Natural killer cell (primary cell): ENCODE data around the gene MLLT10. TPM values are rescaled to one million over a fixed set of nuclear protein-coding genes. Genes with fewer than 3 reads are reported as not detected.

ENCODE experiments used
- ATAC-seq, 3 donors: fragments of 150-1000 bp in 2 of 3; fragments of 200-7000 bp in 1 of 3; cut with Tn5 transposase; 1 replicate in 1 of 3; 2 replicates in 2 of 3; pipeline ENCODE4 v1.10.0; 2021; ENCODE audit warnings: mild to moderate bottlenecking in 2 of 3, moderate library complexity in 2 of 3
- DNase-seq, 2 donors: peaks; one replicate each; pipeline versions ENCODE4 v3.0.0 to v3.0.0-alpha.2; 2013 to 2021; ENCODE audit warnings: mixed read lengths in 1 of 2
- H3K27ac ChIP-seq: one replicate; pipeline ENCODE4 v1.5.1; 2013; ENCODE audit warnings: mild to moderate bottlenecking, low read length
- H3K27me3 ChIP-seq: one replicate; pipeline ENCODE4 v1.6.1; 2013; ENCODE audit warnings: low read length; ENCODE audit not compliant: control insufficient read depth, insufficient read depth
- H3K36me3 ChIP-seq: one replicate; pipeline ENCODE4 v1.6.1; 2013; ENCODE audit warnings: low read length; ENCODE audit not compliant: control insufficient read depth, insufficient read depth
- H3K4me1 ChIP-seq: one replicate; pipeline ENCODE4 v1.6.1; 2013; ENCODE audit warnings: low read length; ENCODE audit not compliant: control insufficient read depth, insufficient read depth
- H3K4me3 ChIP-seq: one replicate; pipeline ENCODE4 v1.5.1; 2013; ENCODE audit warnings: low read length
- H3K9me3 ChIP-seq: one replicate; pipeline ENCODE4 v1.6.1; 2013; ENCODE audit warnings: low read length; ENCODE audit not compliant: control insufficient read depth, insufficient read depth
- H3K27ac Mint-ChIP-seq, 2 donors: one replicate each; pipeline ENCODE4 v1.8.0; 2022; ENCODE audit warnings: mild to moderate bottlenecking in 2 of 2, mixed read lengths in 2 of 2, moderate library complexity in 1 of 2
- H3K27me3 Mint-ChIP-seq, 2 donors: one replicate each; pipeline ENCODE4 v1.8.0; 2022; ENCODE audit warnings: low read depth in 2 of 2, mixed read lengths in 2 of 2
- H3K36me3 Mint-ChIP-seq: one replicate; pipeline ENCODE4 v1.8.0; 2022; ENCODE audit warnings: mixed read lengths
- H3K4me1 Mint-ChIP-seq, 2 donors: one replicate each; pipeline ENCODE4 v1.8.0; 2022; ENCODE audit warnings: mixed read lengths in 2 of 2
- H3K4me3 Mint-ChIP-seq: one replicate; pipeline ENCODE4 v1.8.0; 2022; ENCODE audit warnings: mild to moderate bottlenecking, moderate library complexity, mixed read lengths
- H3K9me3 Mint-ChIP-seq, 2 donors: one replicate each; pipeline ENCODE4 v1.8.0; 2022; ENCODE audit warnings: mixed read lengths in 2 of 2
- WGBS: methylation state at CpG from one replicate; pipeline ENCODE4 v1.1.7; 2013; ENCODE audit warnings: missing lambda C conversion rate; ENCODE audit not compliant: insufficient coverage; 5-methylcytosine and 5-hydroxymethylcytosine counted together
- intact Hi-C: fragments of 100-400 bp; cut with micrococcal nuclease; formaldehyde crosslinking; loops from one replicate; pipeline ENCODE4 v1.14.2; 2022
- total RNA-seq, 4 donors: library from RNA; stranded (reverse); fragments of 120-200 nt in 1 of 4; gene quantifications; one replicate each; pipeline versions ENCODE4 v1.2.3 to v1.2.4, GENCODE V29; 2013 to 2022
- TF ChIP-seq, protein P1 (sequence below): fragments of 200-600 bp; IDR thresholded peaks from one replicate; pipeline ENCODE4 v1.8.0; 2022; ENCODE audit warnings: antibody characterized with exemption

The MLLT10 gene
- total RNA-seq, 3 donors from 2014 or later (not counting 1 experiment from before 2014, with no cell fraction given) = 40.4 to 65.2 (median 60.0) TPM

DNA sequence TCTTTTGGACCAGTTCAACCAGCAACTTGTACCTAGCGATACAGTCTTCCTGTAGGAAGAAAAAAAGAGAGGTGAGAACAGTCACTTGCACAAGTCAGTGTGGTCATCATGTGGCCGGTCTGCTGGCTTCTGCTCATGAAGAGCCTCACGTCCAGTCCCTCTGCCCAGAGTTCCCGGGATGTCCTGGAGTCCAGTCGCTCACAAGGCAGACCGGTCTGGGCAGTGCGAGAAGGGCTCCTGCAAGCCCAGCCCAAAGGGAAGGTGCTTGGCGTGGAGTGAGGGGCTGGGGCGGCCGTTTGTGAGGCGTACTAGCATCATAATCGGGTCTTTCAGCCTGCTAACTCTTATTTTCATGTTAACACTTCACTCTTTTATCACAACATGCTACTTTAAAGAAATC is 222.7 kb downstream of the MLLT10 start:
- TF ChIP-seq, protein P1, sequence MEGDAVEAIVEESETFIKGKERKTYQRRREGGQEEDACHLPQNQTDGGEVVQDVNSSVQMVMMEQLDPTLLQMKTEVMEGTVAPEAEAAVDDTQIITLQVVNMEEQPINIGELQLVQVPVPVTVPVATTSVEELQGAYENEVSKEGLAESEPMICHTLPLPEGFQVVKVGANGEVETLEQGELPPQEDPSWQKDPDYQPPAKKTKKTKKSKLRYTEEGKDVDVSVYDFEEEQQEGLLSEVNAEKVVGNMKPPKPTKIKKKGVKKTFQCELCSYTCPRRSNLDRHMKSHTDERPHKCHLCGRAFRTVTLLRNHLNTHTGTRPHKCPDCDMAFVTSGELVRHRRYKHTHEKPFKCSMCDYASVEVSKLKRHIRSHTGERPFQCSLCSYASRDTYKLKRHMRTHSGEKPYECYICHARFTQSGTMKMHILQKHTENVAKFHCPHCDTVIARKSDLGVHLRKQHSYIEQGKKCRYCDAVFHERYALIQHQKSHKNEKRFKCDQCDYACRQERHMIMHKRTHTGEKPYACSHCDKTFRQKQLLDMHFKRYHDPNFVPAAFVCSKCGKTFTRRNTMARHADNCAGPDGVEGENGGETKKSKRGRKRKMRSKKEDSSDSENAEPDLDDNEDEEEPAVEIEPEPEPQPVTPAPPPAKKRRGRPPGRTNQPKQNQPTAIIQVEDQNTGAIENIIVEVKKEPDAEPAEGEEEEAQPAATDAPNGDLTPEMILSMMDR = no peak
- no peaks in the 10 kb centered on the region for H3K9me3 Mint-ChIP-seq
- Histone ChIP-seq H3K4me1 (no peaks in the 10 kb centered on the region), H3K27me3 (no peaks in the 10 kb centered on the region), H3K4me3 (no peak overlapping the region), H3K36me3 (peaks cover 18% of the 10 kb centered on the region), H3K27ac (no peak overlapping the region), H3K9me3 (no peaks in the 10 kb centered on the region)
- no peak overlapping the region for H3K27ac Mint-ChIP-seq
- no peak overlapping the region for H3K4me3 Mint-ChIP-seq
- H3K4me1 Mint-ChIP-seq = no peaks in the 10 kb centered on the region
- ATAC-seq (no peak), DNase-seq (no peak)
- H3K27me3 Mint-ChIP-seq = no peaks in the 10 kb centered on the region
- H3K36me3 Mint-ChIP-seq = peaks cover 9% of the 10 kb centered on the region
- WGBS = 95% methylated on average over 12 of the region's 12 CpGs
- intact Hi-C loops = no loop called here

DNA sequence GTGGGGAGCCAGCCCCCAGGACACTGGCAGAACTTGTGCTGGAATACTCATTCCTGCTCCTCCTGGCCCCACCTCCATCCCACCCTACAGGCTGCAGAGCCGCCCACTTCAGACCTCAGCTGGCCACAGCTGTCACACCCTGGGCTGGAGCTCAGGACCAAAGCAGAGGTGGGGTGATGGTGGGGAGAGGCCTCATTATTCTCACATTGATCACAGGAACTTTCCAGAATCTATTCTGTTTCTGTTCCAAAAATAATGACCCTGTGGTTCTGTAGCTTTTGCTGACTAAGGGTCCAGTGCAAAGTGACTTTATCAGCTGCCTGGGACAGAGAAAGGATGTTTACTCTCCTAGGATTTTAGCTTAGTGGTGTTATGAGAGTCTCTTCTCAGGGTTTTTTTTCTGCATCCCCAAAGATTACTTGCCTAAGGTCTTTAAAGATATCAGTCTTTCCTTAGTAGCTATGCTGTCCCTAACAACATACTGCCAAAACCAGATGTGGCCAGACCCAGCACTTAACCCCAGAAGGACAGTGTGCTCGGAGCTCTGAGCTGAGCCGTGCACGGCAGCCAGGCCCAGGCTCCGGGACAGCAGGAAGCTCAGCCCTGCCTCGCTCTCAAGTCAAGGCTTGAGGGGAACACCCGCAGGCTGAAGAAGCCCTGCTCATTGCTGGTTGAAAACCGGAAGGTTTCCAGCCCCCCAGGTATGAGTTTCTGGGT is 223.3 kb downstream of the MLLT10 start:
- H3K4me3 Mint-ChIP-seq = no peak overlapping the region

DNA sequence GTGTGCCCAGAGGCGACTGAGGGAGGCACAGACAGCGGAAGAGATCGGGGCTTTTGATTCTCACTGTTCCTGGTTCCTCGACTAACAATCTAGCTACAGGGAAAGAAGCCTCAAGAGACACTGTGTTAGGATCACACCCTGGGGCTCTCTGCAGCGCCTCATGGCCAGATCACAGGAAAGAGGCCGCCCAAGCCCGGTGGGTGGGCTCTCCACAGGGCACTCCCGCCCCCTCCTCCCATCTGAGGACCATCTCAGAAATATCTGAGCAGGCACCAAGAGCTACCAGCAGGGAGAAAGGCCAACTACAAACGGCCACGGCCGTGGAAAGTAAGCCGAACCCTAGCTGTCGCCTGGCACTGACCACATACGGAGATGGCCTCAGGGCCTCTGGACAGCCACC is 224.2 kb downstream of the MLLT10 start:
- H3K27me3 Mint-ChIP-seq = no peaks in the 10 kb centered on the region
- DNase-seq (no peak), ATAC-seq (no peak)
- H3K36me3 Mint-ChIP-seq = peaks cover 9% of the 10 kb centered on the region
- Histone ChIP-seq H3K4me3 (no peak overlapping the region), H3K4me1 (no peaks in the 10 kb centered on the region), H3K27me3 (no peaks in the 10 kb centered on the region), H3K9me3 (no peaks in the 10 kb centered on the region), H3K27ac (no peak overlapping the region), H3K36me3 (peaks cover 18% of the 10 kb centered on the region)
- H3K4me3 Mint-ChIP-seq = no peak overlapping the region
- TF ChIP-seq, protein P1 = no peak
- H3K27ac Mint-ChIP-seq = no peak overlapping the region
- H3K4me1 Mint-ChIP-seq = no peaks in the 10 kb centered on the region
- intact Hi-C loops = no loop called here
- 95% methylated on average over 14 of the region's 14 CpGs for WGBS
- H3K9me3 Mint-ChIP-seq = no peaks in the 10 kb centered on the region

More for the DNA sequence above, 223.3 kb downstream of the MLLT10 start:
- TF ChIP-seq, protein P1 = no peak
- Mint-ChIP-seq H3K36me3 (peaks cover 9% of the 10 kb centered on the region), H3K9me3 (no peaks in the 10 kb centered on the region), H3K4me1 (no peaks in the 10 kb centered on the region), H3K27ac (no peak overlapping the region), H3K27me3 (no peaks in the 10 kb centered on the region)
- intact Hi-C loops = no loop called here
- H3K27ac ChIP-seq = no peak overlapping the region
- H3K4me1 ChIP-seq = no peaks in the 10 kb centered on the region
- no peaks in the 10 kb centered on the region for H3K9me3 ChIP-seq
- ATAC-seq (no peak), DNase-seq (no peak)
- WGBS = 98% methylated on average over 7 of the region's 8 CpGs
- no peaks in the 10 kb centered on the region for H3K27me3 ChIP-seq
- peaks cover 18% of the 10 kb centered on the region for H3K36me3 ChIP-seq
- no peak overlapping the region for H3K4me3 ChIP-seq

GRCh38 chr10:21758696-21759095 is 224.7 kb downstream of the MLLT10 start:
- Histone ChIP-seq H3K27ac (no peak overlapping the region), H3K36me3 (peaks cover 18% of the 10 kb centered on the region), H3K4me1 (no peaks in the 10 kb centered on the region), H3K4me3 (no peak overlapping the region), H3K27me3 (no peaks in the 10 kb centered on the region), H3K9me3 (no peaks in the 10 kb centered on the region)
- no peak for DNase-seq
- TF ChIP-seq, protein P1 = no peak
- no peaks in the 10 kb centered on the region for H3K4me1 Mint-ChIP-seq
- H3K36me3 Mint-ChIP-seq = peaks cover 9% of the 10 kb centered on the region
- intact Hi-C loops = no loop called here
- H3K9me3 Mint-ChIP-seq = no peaks in the 10 kb centered on the region
- 98% methylated on average over 6 of the region's 7 CpGs for WGBS
- no peaks in the 10 kb centered on the region for H3K27me3 Mint-ChIP-seq
- no peak overlapping the region for H3K4me3 Mint-ChIP-seq
- H3K27ac Mint-ChIP-seq = no peak overlapping the region
- ATAC-seq = no peak
